H1 (cell line): ENCODE measurements around the gene CTNNA3. TPM values are rescaled to one million over a fixed set of nuclear protein-coding genes. Genes with fewer than 3 reads are reported as not detected.

Experiments
- CTCF ChIA-PET: fragments of 300-600 bp; sonication (Branson Sonifier 250); formaldehyde crosslinking; loops from one replicate; lab custom pipeline; 2021; ENCODE audit not compliant: partially characterized antibody; lab: Charles Lee
- POLR2A ChIA-PET: fragments of 300-600 bp; sonication (Branson Sonifier 250); formaldehyde crosslinking; loops from one replicate; lab custom pipeline; 2021; ENCODE audit warnings: inconsistent platforms; ENCODE audit not compliant: partially characterized antibody; lab: Charles Lee
- DNase-seq, 2 experiments: peaks; one replicate each; pipeline versions ENCODE4 v3.0.0 to v3.0.0-alpha.2; 2010 to 2022; ENCODE audit warnings: low spot score in 2 of 2, low read depth in 1 of 2, mixed read lengths in 1 of 2
- FAIRE-seq: peaks from 2 replicates; lab custom pipeline; 2011; peaks lifted over from hg19 to GRCh38; lab: Jason Lieb, UNC
- H2AFZ ChIP-seq: 2 replicates; pipeline ENCODE4 v1.8.1; 2012; ENCODE audit warnings: low read length, inconsistent platforms
- H2AK5ac ChIP-seq: 2 replicates; pipeline ENCODE4 v1.6.1; 2013; ENCODE audit warnings: low read depth, low read length
- H2BK120ac ChIP-seq: replicated peaks from 2 replicates; pipeline ENCODE3; 2013; ENCODE audit warnings: low read depth, low read length, inconsistent platforms
- H2BK12ac ChIP-seq: 2 replicates; pipeline ENCODE4 v1.6.1; 2013; ENCODE audit warnings: low read depth, low read length
- H2BK15ac ChIP-seq: 2 replicates; pipeline ENCODE4 v1.6.1; 2013; ENCODE audit warnings: low read length
- H2BK20ac ChIP-seq: 2 replicates; pipeline ENCODE4 v1.6.1; 2013; ENCODE audit warnings: low read length
- H2BK5ac ChIP-seq: 2 replicates; pipeline ENCODE4 v1.6.1; 2013; ENCODE audit warnings: low read depth, low read length
- H3K14ac ChIP-seq: 2 replicates; pipeline ENCODE4 v1.6.1; 2013; ENCODE audit warnings: inconsistent platforms; ENCODE audit not compliant: insufficient read length
- H3K18ac ChIP-seq: 2 replicates; pipeline ENCODE4 v1.6.1; 2013; ENCODE audit warnings: low read length; ENCODE audit errors: extremely low read depth
- H3K23ac ChIP-seq: 2 replicates; pipeline ENCODE4 v1.6.1; 2013; ENCODE audit warnings: inconsistent platforms; ENCODE audit not compliant: insufficient read length
- H3K23me2 ChIP-seq: 2 replicates; pipeline ENCODE4 v1.6.1; 2013; ENCODE audit warnings: low read depth, low read length
- H3K27ac ChIP-seq: 2 replicates; pipeline ENCODE4 v1.6.1; 2011; ENCODE audit warnings: low read depth, low read length, inconsistent platforms
- H3K27me3 ChIP-seq, 4 experiments: replicated peaks in 1 of 4; 1 replicate in 1 of 4; 2 replicates in 3 of 4; pipeline versions ENCODE4 v1.6.1 to v1.8.1; 2011 to 2013; ENCODE audit warnings: low read length in 3 of 4, mild to moderate bottlenecking in 3 of 4, inconsistent platforms in 2 of 4, mixed read lengths in 2 of 4, moderate library complexity in 1 of 4; ENCODE audit not compliant: control insufficient read depth in 3 of 4, insufficient read depth in 3 of 4; ENCODE audit errors: extremely low read depth in 1 of 4
- H3K36me3 ChIP-seq, 4 experiments: 2 replicates each; pipeline versions ENCODE4 v1.6.1 to v1.8.1; 2011 to 2013; ENCODE audit warnings: mild to moderate bottlenecking in 4 of 4, low read length in 3 of 4, moderate library complexity in 2 of 4, control low read depth in 1 of 4, inconsistent platforms in 1 of 4; ENCODE audit not compliant: insufficient read depth in 4 of 4, control insufficient read depth in 2 of 4
- H3K4ac ChIP-seq: replicated peaks from 2 replicates; pipeline ENCODE3; 2013; ENCODE audit warnings: low read length, low read depth, mixed read lengths, inconsistent platforms; ENCODE audit not compliant: insufficient read length
- H3K4me1 ChIP-seq, 4 experiments: replicated peaks in 1 of 4; 1 replicate in 1 of 4; 2 replicates in 3 of 4; pipeline versions ENCODE4 v1.6.1 to v1.8.1; 2011 to 2013; ENCODE audit warnings: low read length in 3 of 4, inconsistent platforms in 2 of 4, mixed read lengths in 1 of 4; ENCODE audit not compliant: insufficient read depth in 4 of 4, control insufficient read depth in 3 of 4
- H3K4me2 ChIP-seq, 2 experiments: 2 replicates each; pipeline versions ENCODE4 v1.6.1 to v1.8.1; 2011 to 2013; ENCODE audit warnings: low read depth in 2 of 2, low read length in 2 of 2, control low read depth in 1 of 2, inconsistent platforms in 1 of 2, mild to moderate bottlenecking in 1 of 2; ENCODE audit not compliant: insufficient read depth in 1 of 2
- H3K4me3 ChIP-seq, 4 experiments: fragments of 200-600, 300-600 bp in 1 of 4; sonication (generic), shearing (Covaris generic), sonication (Bioruptor Twin) in 1 of 4; 2 replicates each; pipeline versions ENCODE4 v1.5.1 to v1.8.1; 2011 to 2016; ENCODE audit warnings: low read length in 4 of 4, low read depth in 3 of 4, control low read depth in 2 of 4, inconsistent platforms in 2 of 4, mild to moderate bottlenecking in 2 of 4, mixed read lengths in 1 of 4, moderate library complexity in 1 of 4; ENCODE audit not compliant: insufficient read depth in 2 of 4; ENCODE audit errors: extremely low read depth in 1 of 4
- H3K56ac ChIP-seq: replicated peaks from 2 replicates; pipeline ENCODE3; 2013; ENCODE audit warnings: low read depth, mild to moderate bottlenecking, mixed read lengths, low read length, inconsistent platforms; ENCODE audit not compliant: insufficient read length
- H3K79me1 ChIP-seq: 2 replicates; pipeline ENCODE4 v1.6.1; 2013; ENCODE audit warnings: low read depth, low read length, control low read depth
- H3K79me2 ChIP-seq, 2 experiments: 2 replicates each; pipeline versions ENCODE4 v1.6.1 to v1.8.1; 2012 to 2013; ENCODE audit warnings: low read length in 2 of 2, mild to moderate bottlenecking in 2 of 2, inconsistent platforms in 1 of 2; ENCODE audit not compliant: insufficient read depth in 2 of 2, control insufficient read depth in 1 of 2
- H3K9ac ChIP-seq, 4 experiments: replicated peaks in 1 of 4; 1 replicate in 1 of 4; 2 replicates in 3 of 4; pipeline versions ENCODE4 v1.6.1 to v1.8.1; 2011 to 2013; ENCODE audit warnings: low read depth in 3 of 4, low read length in 3 of 4, control low read depth in 2 of 4, mild to moderate bottlenecking in 2 of 4, moderate library complexity in 2 of 4, inconsistent platforms in 1 of 4; ENCODE audit errors: extremely low read depth in 1 of 4
- H3K9me3 ChIP-seq, 2 experiments: 2 replicates each; pipeline versions ENCODE4 v1.6.1 to v1.8.1; 2012 to 2013; ENCODE audit warnings: mild to moderate bottlenecking in 2 of 2, moderate library complexity in 2 of 2, control low read depth in 1 of 2, inconsistent platforms in 1 of 2, low read depth in 1 of 2, low read length in 1 of 2, mixed read lengths in 1 of 2; ENCODE audit not compliant: insufficient read depth in 2 of 2
- H4K20me1 ChIP-seq, 2 experiments: replicated peaks in 1 of 2; 2 replicates each; pipeline versions ENCODE3 to v1.8.1; 2011 to 2013; ENCODE audit warnings: inconsistent platforms in 2 of 2, low read length in 2 of 2, mild to moderate bottlenecking in 1 of 2; ENCODE audit not compliant: insufficient read depth in 2 of 2, control insufficient read depth in 1 of 2
- H4K5ac ChIP-seq: 2 replicates; pipeline ENCODE4 v1.6.1; 2013; ENCODE audit warnings: low read length, low read depth, mixed read lengths, inconsistent platforms; ENCODE audit not compliant: insufficient read length
- H4K8ac ChIP-seq: 2 replicates; pipeline ENCODE4 v1.8.0; 2013; ENCODE audit warnings: mild to moderate bottlenecking, moderate library complexity, low read length, inconsistent platforms; ENCODE audit not compliant: insufficient read depth; ENCODE audit errors: extremely low read depth
- H4K91ac ChIP-seq: replicated peaks from 2 replicates; pipeline ENCODE3; 2013; ENCODE audit warnings: low read length, mixed read lengths, inconsistent platforms; ENCODE audit not compliant: insufficient read length
- FOSL1 ChIP-seq: IDR thresholded peaks from 2 replicates; pipeline ENCODE4 v1.6.1; 2011; ENCODE audit warnings: mild to moderate bottlenecking, low read depth, low read length, moderate library complexity; ENCODE audit not compliant: insufficient read depth
- RAD21 ChIP-seq, 2 experiments: IDR thresholded peaks in 1 of 2; conservative IDR thresholded peaks in 1 of 2; 2 replicates each; pipeline ENCODE4 v1.6.1; 2011; ENCODE audit warnings: low read depth in 2 of 2, low read length in 2 of 2, improper control_type of control experiment in 1 of 2, inconsistent platforms in 1 of 2, mild to moderate bottlenecking in 1 of 2, moderate library complexity in 1 of 2
- YY1 ChIP-seq: IDR thresholded peaks from 2 replicates; pipeline ENCODE4 v1.6.1; 2011; ENCODE audit warnings: low read depth, mild to moderate bottlenecking, low read length
- WGBS, 2 experiments: shearing (Covaris generic) in 1 of 2; methylation state at CpG; one replicate each; pipeline versions ENCODE4 v1.1.6 to v1.1.7; 2013 to 2015; ENCODE audit warnings: low lambda C conversion rate in 2 of 2, mixed read lengths in 2 of 2, inconsistent platforms in 1 of 2, low coverage in 1 of 2, missing lambda C conversion rate in 1 of 2; ENCODE audit not compliant: insufficient replicate concordance in 2 of 2, insufficient coverage in 1 of 2, insufficient read length in 1 of 2; ENCODE audit errors: extremely low coverage in 1 of 2, missing lambda C conversion rate in 1 of 2; 5-methylcytosine and 5-hydroxymethylcytosine counted together
- polyA plus RNA-seq, 7 experiments: library from polyadenylated mRNA; depleted of rRNA in 3 of 7; stranded (reverse) in 5 of 7; unstranded in 2 of 7; fragments of >200 nt in 5 of 7; fragments of 200-250 nt in 2 of 7; gene quantifications; 1 replicate in 5 of 7; 2 replicates in 1 of 7; 4 replicates in 1 of 7; pipeline versions ENCODE4 v1.2.1 to v1.2.3, GENCODE V29; 2011 to 2013; ENCODE audit warnings: missing spikeins in 2 of 7, mixed read lengths in 2 of 7
- total RNA-seq: library from RNA; stranded (reverse); fragmentation: NEBNext Ultra II Directional; extraction: Animal tissue kit (Norgen Biotek cat#: 25700); gene quantifications from 2 replicates; pipeline ENCODE4 v1.2.1, GENCODE V29; 2021
- TF ChIP-seq, protein P1 (sequence below), 3 experiments: IDR thresholded peaks; 1 replicate in 2 of 3; 2 replicates in 1 of 3; pipeline versions ENCODE4 v1.5.1 to v1.6.1; 2011; ENCODE audit warnings: low read length in 3 of 3, mild to moderate bottlenecking in 3 of 3, inconsistent platforms in 2 of 3, low read depth in 1 of 3, moderate library complexity in 1 of 3; ENCODE audit not compliant: insufficient read depth in 1 of 3; ENCODE audit errors: control extremely low read depth in 1 of 3

The CTNNA3 gene
- total and polyA plus RNA-seq, 2 of the 8 experiments (the other 6 are each of a cell fraction or from before 2014, with no cell fraction given), result 1.3 to 1.5 TPM

DNA sequence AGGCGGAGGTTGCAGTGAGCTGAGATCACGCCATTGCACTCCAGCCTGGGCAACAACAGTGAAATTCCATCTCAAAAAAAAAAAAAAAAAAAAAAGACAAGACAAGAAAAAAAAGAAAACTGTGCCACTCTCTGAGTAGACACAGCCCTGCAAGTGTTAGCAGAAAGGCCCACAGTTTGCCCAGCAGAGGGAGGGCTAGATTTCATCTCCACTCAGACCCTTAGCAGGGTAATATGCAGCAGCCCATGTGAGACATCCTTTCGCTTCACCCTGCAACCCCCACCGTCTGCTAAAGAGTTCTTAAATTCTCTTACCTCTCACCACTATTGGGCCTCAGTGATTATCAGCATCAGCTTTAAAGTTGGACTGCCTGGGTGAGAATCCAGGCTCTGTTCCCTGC lies 38.2 kb downstream of the CTNNA3 start:
- Histone ChIP-seq H2BK5ac (no peak overlapping the region), H2BK12ac (no peak overlapping the region), H3K4me2 (0 out of 4 replicates have a peak overlapping the region, but pooled peaks of 1 of the 2 experiments have one; percentile 27), H3K79me2 (no peaks in the 10 kb centered on the region), H3K36me3 (no peaks in the 10 kb centered on the region), H2AK5ac (no peak overlapping the region), H4K91ac (no peak overlapping the region), H3K27me3 (no peaks in the 10 kb centered on the region), H3K79me1 (no peaks in the 10 kb centered on the region), H3K4ac (no peak overlapping the region), H3K27ac (no peak overlapping the region), H4K20me1 (no peaks in the 10 kb centered on the region), H2AFZ (peak overlapping the region; percentile 93; the same call in 1 of the 2 replicates), H2BK120ac (no peak overlapping the region), H4K8ac (no peak overlapping the region), H3K18ac (no peak overlapping the region), H2BK15ac (no peak overlapping the region), H3K23me2 (no peaks in the 10 kb centered on the region), H3K56ac (no peak overlapping the region), H3K9me3 (no peaks in the 10 kb centered on the region), H3K14ac (no peak overlapping the region), H3K9ac (no peak overlapping the region), H4K5ac (no peak overlapping the region), H3K4me1 (peaks cover 0 to 3% (median 0%) of the 10 kb centered on the region in 4 experiments; a peak in 1 of 7 replicates), H2BK20ac (no peak overlapping the region), H3K23ac (no peak overlapping the region), H3K4me3 (no peak overlapping the region)
- POLR2A ChIA-PET, result no interaction called here
- WGBS, 2 experiments, result 56% methylated on average over 2 of the region's 4 CpGs; no CpG with 5 or more reads in 1 of the 2 experiments
- FAIRE-seq (no peak), DNase-seq (peak in 1 of 2 experiments; percentile 49)
- CTCF ChIA-PET, result interaction anchor here (0.6 to 2.3 kb wide), 2 partner anchors 119 to 130 kb away, joined by 4 to 6 read pairs; no protein-coding TSS in a partner anchor
- TF ChIP-seq, protein P1, sequence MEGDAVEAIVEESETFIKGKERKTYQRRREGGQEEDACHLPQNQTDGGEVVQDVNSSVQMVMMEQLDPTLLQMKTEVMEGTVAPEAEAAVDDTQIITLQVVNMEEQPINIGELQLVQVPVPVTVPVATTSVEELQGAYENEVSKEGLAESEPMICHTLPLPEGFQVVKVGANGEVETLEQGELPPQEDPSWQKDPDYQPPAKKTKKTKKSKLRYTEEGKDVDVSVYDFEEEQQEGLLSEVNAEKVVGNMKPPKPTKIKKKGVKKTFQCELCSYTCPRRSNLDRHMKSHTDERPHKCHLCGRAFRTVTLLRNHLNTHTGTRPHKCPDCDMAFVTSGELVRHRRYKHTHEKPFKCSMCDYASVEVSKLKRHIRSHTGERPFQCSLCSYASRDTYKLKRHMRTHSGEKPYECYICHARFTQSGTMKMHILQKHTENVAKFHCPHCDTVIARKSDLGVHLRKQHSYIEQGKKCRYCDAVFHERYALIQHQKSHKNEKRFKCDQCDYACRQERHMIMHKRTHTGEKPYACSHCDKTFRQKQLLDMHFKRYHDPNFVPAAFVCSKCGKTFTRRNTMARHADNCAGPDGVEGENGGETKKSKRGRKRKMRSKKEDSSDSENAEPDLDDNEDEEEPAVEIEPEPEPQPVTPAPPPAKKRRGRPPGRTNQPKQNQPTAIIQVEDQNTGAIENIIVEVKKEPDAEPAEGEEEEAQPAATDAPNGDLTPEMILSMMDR (IDR thresholded peaks at IDR 0.05; ENCODE audit: control extremely low read depth in 1 of 3, insufficient read depth in 1 of 3, low read depth in 1 of 3, low read length in 3 of 3), result peak; percentile 16 to 47 (median 35); a peak in 3 of 4 replicates
- TF ChIP-seq RAD21 (IDR thresholded peaks at IDR 0.05 in 1 of 2, conservative IDR thresholded peaks at IDR 0.05 in 1 of 2; ENCODE audit: low read depth in 2 of 2, low read length in 2 of 2), result peak; percentile 9 to 51; a peak in 3 of 4 replicates
- TF ChIP-seq FOSL1, result no peak
- no peak for TF ChIP-seq YY1
